ENCODE results near the gene MAP2K2.

DNA sequence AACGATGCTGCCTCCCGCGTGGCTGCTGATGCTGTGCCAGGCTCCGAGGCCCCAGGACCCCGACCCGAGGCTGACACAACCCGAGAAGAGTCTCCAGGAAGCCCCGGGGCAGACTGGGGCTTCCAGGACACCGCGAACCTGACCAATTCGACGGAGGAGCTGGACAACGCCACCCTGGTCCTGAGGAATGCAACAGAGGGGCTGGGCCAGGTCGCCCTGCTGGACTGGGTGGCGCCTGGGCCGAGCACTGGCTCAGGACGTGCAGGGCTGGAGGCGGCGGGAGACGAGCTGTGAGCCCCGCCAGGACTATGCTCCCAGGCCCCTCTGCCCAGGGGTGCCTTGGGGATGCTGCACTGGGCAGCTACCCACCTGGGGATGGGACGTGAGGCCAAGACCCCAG is 47.8 kb upstream of the MAP2K2 start:
- no peak for TF ChIP-seq TAF7 (tag; IDR thresholded peaks at IDR 0.05)
- no peak for TF ChIP-seq ZNF184 (CRISPR knock-in tag; IDR thresholded peaks at IDR 0.05)
- TF ChIP-seq, protein P1, sequence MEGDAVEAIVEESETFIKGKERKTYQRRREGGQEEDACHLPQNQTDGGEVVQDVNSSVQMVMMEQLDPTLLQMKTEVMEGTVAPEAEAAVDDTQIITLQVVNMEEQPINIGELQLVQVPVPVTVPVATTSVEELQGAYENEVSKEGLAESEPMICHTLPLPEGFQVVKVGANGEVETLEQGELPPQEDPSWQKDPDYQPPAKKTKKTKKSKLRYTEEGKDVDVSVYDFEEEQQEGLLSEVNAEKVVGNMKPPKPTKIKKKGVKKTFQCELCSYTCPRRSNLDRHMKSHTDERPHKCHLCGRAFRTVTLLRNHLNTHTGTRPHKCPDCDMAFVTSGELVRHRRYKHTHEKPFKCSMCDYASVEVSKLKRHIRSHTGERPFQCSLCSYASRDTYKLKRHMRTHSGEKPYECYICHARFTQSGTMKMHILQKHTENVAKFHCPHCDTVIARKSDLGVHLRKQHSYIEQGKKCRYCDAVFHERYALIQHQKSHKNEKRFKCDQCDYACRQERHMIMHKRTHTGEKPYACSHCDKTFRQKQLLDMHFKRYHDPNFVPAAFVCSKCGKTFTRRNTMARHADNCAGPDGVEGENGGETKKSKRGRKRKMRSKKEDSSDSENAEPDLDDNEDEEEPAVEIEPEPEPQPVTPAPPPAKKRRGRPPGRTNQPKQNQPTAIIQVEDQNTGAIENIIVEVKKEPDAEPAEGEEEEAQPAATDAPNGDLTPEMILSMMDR (IDR thresholded peaks at IDR 0.05 in 2 of 3, conservative IDR thresholded peaks at IDR 0.05 in 1 of 3; ENCODE audit: insufficient read depth in 2 of 3, low read depth in 1 of 3, low read length in 3 of 3), result no peak
- TF ChIP-seq PCBP2 (IDR thresholded peaks at IDR 0.05; ENCODE audit: low read depth, low read length, poor library complexity, severe bottlenecking), result no peak
- no peak for TF ChIP-seq TARDBP (IDR thresholded peaks at IDR 0.05)
- TF ChIP-seq MYBL2 (IDR thresholded peaks at IDR 0.05; ENCODE audit: low read depth), result no peak
- no peak for TF ChIP-seq MYBL2 (CRISPR knock-in tag; IDR thresholded peaks at IDR 0.05; ENCODE audit: borderline replicate concordance)
- TF ChIP-seq ZZZ3 (IDR thresholded peaks at IDR 0.05), result no peak
- TF ChIP-seq, protein P2, sequence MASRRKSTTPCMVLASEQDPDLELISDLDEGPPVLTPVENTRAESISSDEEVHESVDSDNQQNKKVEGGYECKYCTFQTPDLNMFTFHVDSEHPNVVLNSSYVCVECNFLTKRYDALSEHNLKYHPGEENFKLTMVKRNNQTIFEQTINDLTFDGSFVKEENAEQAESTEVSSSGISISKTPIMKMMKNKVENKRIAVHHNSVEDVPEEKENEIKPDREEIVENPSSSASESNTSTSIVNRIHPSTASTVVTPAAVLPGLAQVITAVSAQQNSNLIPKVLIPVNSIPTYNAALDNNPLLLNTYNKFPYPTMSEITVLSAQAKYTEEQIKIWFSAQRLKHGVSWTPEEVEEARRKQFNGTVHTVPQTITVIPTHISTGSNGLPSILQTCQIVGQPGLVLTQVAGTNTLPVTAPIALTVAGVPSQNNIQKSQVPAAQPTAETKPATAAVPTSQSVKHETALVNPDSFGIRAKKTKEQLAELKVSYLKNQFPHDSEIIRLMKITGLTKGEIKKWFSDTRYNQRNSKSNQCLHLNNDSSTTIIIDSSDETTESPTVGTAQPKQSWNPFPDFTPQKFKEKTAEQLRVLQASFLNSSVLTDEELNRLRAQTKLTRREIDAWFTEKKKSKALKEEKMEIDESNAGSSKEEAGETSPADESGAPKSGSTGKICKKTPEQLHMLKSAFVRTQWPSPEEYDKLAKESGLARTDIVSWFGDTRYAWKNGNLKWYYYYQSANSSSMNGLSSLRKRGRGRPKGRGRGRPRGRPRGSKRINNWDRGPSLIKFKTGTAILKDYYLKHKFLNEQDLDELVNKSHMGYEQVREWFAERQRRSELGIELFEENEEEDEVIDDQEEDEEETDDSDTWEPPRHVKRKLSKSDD (conservative IDR thresholded peaks at IDR 0.05; ENCODE audit: low read length), result no peak
- no peak for TF ChIP-seq RNF2 (IDR thresholded peaks at IDR 0.05)
- no peak for TF ChIP-seq PHTF2 (CRISPR knock-in tag; IDR thresholded peaks at IDR 0.05)
- no peak for TF ChIP-seq POLR2A (conservative IDR thresholded peaks at IDR 0.05)
